Measurements from ENCODE around the gene TNNT1. TPM values are rescaled to one million over a fixed set of nuclear protein-coding genes. Genes with fewer than 3 reads are reported as not detected.

The TNNT1 gene
- polyA plus RNA-seq, 1 of the 3 experiments (the other 2 are of a cell fraction), result 39.5 TPM

DNA sequence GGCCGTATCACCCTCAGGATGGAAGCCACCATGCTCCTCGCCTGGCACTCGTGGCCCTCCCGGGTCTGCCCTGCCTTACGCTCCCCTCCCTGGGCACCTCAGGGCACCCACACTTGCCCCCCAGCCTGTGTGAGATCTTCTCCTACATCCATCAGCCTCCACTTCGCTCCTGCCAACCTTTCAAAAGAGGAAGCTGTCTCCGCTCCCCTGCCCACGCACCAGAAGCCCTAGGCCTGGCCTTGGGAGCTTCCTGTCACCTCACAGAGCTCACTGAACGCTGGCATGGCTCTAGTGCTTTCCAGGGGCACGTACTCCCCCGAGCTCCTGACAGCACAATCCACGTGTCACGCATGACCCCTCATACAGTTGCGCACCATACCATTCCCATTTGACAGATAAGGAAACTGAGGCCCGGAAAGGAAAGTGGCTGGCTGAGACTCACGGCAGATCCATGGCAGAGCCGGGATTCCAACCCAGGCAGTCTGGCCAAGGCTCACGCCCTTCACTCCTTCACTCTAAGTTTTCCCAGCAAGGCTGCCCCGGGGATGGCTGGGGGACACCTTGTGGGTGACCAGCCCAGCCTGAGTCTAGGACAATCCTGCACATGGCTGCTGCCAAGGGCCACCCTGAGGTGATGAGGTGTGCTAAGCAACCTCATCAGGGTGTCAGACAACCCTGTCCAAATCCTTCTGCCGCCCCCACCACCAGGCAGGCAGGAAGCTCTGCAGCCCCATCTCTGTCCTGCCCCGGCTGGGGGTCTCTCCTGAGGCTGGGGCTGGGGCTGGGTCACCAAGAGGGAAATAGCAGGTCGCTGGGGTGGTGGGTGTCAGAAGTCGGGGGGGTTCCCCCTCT lies 50.9 kb downstream of the TNNT1 start (continued):
- TF ChIP-seq, protein P1, sequence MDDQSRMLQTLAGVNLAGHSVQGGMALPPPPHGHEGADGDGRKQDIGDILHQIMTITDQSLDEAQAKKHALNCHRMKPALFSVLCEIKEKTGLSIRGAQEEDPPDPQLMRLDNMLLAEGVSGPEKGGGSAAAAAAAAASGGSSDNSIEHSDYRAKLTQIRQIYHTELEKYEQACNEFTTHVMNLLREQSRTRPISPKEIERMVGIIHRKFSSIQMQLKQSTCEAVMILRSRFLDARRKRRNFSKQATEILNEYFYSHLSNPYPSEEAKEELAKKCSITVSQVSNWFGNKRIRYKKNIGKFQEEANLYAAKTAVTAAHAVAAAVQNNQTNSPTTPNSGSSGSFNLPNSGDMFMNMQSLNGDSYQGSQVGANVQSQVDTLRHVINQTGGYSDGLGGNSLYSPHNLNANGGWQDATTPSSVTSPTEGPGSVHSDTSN (IDR thresholded peaks at IDR 0.05), result no peak

DNA sequence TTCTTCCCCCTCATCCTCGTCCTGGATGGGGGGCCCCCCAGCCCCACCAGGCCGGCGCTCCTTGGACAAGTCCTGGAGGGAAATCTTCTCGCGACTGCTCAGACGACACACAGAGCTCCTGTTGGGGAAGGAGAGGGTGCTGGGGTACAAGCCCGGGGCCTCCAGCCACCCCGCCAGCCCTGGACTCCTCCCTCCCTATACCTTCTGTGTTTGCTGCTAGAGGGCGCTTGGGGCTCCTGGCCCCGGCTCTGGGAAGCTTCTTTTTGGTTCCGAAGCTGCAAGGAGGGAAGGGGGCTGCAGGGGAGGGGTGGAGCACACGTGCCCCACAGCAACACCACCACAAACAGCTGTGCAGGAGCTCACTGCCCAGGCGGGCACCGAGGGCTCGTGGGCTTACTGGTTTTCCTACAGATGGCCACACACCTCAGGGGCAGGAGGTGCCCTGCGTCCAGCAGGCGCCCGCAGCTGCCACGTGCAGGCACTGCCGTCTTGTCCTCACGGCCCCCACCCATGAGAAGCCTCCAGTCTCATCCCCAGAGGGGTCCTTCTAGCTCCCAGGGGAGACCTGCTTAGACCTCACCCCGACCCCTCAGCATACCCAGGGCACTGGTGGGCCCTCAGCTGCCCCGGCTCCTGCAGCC lies 52.8 kb downstream of the TNNT1 start:
- POLR2A ChIA-PET, result no interaction called here

DNA sequence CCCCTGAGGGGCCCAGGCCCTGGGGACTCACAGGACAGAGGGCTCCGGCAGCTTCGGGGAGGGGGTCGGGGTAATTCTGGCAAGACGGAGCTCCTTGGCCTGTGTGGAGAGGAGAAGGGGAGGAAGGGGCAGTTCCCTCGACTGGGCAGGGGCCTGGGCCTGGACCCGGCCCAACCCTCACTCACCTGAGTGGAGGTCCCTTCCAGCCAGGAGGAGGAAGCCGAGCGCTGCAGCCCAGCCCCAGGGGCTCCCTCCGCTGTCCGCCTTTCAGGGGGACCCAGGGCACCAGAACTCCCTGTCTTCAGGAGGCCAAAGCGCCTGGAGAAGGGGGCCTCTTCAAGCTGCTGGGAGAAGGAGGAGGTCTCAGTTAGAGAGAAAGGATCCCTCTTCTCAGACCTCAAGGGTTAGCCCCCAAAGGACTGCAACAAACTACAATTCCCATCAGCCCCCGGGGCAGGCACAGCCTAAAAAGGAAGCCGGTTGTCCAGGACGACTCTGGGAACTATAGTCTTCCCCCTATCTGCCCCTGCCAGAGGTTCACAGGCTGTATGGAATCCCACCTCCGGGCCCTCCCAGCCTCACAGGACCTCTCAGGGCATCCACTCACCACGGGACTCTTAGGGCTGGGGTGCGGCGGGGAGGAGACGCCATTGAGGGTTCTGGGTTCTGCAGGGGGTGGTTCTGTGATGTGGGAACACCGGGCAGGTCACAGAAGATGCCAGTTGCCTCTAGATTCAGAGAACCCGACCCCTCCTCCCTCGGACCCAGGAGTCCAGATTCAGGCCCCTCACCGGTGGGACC lies 53.5 kb downstream of the TNNT1 start:
- Histone ChIP-seq H3K4me3 (ENCODE audit: low read depth in 2 of 2, low read length in 1 of 2) (no peak overlapping the region), H4K20me1 (ENCODE audit: insufficient read depth) (0 out of 2 replicates have a peak, but pooled peaks cover 4% of the 10 kb centered on the region), H2AFZ (ENCODE audit: low read depth) (no peak overlapping the region), H3F3A (replicated peaks; ENCODE audit: insufficient read depth) (no peaks in the 10 kb centered on the region), H3K27ac (ENCODE audit: low read depth in 2 of 2, low read length in 1 of 2) (no peak overlapping the region; a peak in 1 of 4 replicates), H3K9ac (no peak overlapping the region), H3K9me2 (no peaks in the 10 kb centered on the region), H3K36me3 (replicated peaks in 1 of 2; ENCODE audit: control insufficient read depth in 1 of 2, insufficient read depth in 2 of 2, low read length in 1 of 2) (peaks cover 0 to 46% of the 10 kb centered on the region in 2 experiments), H3K79me2 (ENCODE audit: insufficient read depth) (no peaks in the 10 kb centered on the region), H3K9me3 (no peaks in the 10 kb centered on the region), H3K4me1 (ENCODE audit: control insufficient read depth in 1 of 2, insufficient read depth in 2 of 2, low read depth in 1 of 2, low read length in 1 of 2) (no peaks in the 10 kb centered on the region; a peak in 1 of 4 replicates), H3K4me2 (no peak overlapping the region), H3K27me3 (ENCODE audit: insufficient read depth) (no peaks in the 10 kb centered on the region)
- WGBS (ENCODE audit: low lambda C conversion rate), result 83% methylated on average over 8 of the region's 23 CpGs
- no peak for DNase-seq
- POLR2A ChIA-PET, result no interaction called here
- TF ChIP-seq TEAD4 (IDR thresholded peaks at IDR 0.05; ENCODE audit: borderline replicate concordance, insufficient read depth), result no peak
- TF ChIP-seq, protein P2, sequence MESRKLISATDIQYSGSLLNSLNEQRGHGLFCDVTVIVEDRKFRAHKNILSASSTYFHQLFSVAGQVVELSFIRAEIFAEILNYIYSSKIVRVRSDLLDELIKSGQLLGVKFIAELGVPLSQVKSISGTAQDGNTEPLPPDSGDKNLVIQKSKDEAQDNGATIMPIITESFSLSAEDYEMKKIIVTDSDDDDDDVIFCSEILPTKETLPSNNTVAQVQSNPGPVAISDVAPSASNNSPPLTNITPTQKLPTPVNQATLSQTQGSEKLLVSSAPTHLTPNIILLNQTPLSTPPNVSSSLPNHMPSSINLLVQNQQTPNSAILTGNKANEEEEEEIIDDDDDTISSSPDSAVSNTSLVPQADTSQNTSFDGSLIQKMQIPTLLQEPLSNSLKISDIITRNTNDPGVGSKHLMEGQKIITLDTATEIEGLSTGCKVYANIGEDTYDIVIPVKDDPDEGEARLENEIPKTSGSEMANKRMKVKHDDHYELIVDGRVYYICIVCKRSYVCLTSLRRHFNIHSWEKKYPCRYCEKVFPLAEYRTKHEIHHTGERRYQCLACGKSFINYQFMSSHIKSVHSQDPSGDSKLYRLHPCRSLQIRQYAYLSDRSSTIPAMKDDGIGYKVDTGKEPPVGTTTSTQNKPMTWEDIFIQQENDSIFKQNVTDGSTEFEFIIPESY (IDR thresholded peaks at IDR 0.05; ENCODE audit: borderline replicate concordance, low read depth), result no peak
- TF ChIP-seq, protein P3, sequence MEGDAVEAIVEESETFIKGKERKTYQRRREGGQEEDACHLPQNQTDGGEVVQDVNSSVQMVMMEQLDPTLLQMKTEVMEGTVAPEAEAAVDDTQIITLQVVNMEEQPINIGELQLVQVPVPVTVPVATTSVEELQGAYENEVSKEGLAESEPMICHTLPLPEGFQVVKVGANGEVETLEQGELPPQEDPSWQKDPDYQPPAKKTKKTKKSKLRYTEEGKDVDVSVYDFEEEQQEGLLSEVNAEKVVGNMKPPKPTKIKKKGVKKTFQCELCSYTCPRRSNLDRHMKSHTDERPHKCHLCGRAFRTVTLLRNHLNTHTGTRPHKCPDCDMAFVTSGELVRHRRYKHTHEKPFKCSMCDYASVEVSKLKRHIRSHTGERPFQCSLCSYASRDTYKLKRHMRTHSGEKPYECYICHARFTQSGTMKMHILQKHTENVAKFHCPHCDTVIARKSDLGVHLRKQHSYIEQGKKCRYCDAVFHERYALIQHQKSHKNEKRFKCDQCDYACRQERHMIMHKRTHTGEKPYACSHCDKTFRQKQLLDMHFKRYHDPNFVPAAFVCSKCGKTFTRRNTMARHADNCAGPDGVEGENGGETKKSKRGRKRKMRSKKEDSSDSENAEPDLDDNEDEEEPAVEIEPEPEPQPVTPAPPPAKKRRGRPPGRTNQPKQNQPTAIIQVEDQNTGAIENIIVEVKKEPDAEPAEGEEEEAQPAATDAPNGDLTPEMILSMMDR (IDR thresholded peaks at IDR 0.05), result no peak
- CTCF ChIA-PET, result interaction anchor here (1.1 to 1.6 kb wide), 2 partner anchors 37 to 46 kb away, joined by 4 to 5 read pairs; no protein-coding TSS in a partner anchor

More for the DNA sequence above, 52.8 kb downstream of the TNNT1 start:
- Histone ChIP-seq H3F3A (replicated peaks; ENCODE audit: insufficient read depth) (no peaks in the 10 kb centered on the region), H3K79me2 (ENCODE audit: insufficient read depth) (no peaks in the 10 kb centered on the region), H4K20me1 (ENCODE audit: insufficient read depth) (0 out of 2 replicates have a peak, but pooled peaks cover 4% of the 10 kb centered on the region), H3K36me3 (replicated peaks in 1 of 2; ENCODE audit: control insufficient read depth in 1 of 2, insufficient read depth in 2 of 2, low read length in 1 of 2) (peaks cover 0 to 40% of the 10 kb centered on the region in 2 experiments), H3K9me3 (no peaks in the 10 kb centered on the region), H3K27ac (ENCODE audit: low read depth in 2 of 2, low read length in 1 of 2) (no peak overlapping the region), H3K4me2 (no peak overlapping the region), H3K9ac (no peak overlapping the region), H3K4me1 (ENCODE audit: control insufficient read depth in 1 of 2, insufficient read depth in 2 of 2, low read depth in 1 of 2, low read length in 1 of 2) (no peaks in the 10 kb centered on the region; a peak in 1 of 4 replicates), H3K4me3 (ENCODE audit: low read depth in 2 of 2, low read length in 1 of 2) (no peak overlapping the region), H3K9me2 (no peaks in the 10 kb centered on the region), H3K27me3 (ENCODE audit: insufficient read depth) (no peaks in the 10 kb centered on the region), H2AFZ (ENCODE audit: low read depth) (no peak overlapping the region)
- DNase-seq, result no peak
- CTCF ChIA-PET, result interaction anchor here (1.1 to 1.6 kb wide), 2 partner anchors 36 to 45 kb away, joined by 4 to 5 read pairs; no protein-coding TSS in a partner anchor
- TF ChIP-seq RFX5 (IDR thresholded peaks at IDR 0.05; ENCODE audit: low read length), result no peak
- TF ChIP-seq JUND (IDR thresholded peaks at IDR 0.05), result no peak
- TF ChIP-seq EZH2phosphoT487 (IDR thresholded peaks at IDR 0.05; ENCODE audit: borderline replicate concordance, low read depth), result no peak
- TF ChIP-seq, protein P4, sequence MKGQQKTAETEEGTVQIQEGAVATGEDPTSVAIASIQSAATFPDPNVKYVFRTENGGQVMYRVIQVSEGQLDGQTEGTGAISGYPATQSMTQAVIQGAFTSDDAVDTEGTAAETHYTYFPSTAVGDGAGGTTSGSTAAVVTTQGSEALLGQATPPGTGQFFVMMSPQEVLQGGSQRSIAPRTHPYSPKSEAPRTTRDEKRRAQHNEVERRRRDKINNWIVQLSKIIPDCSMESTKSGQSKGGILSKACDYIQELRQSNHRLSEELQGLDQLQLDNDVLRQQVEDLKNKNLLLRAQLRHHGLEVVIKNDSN (IDR thresholded peaks at IDR 0.05; ENCODE audit: borderline replicate concordance, low read depth), result no peak
- TF ChIP-seq EP300 (IDR thresholded peaks at IDR 0.05; ENCODE audit: borderline replicate concordance in 1 of 2, low read depth in 1 of 2, low read length in 1 of 2), result no peak
- no peak for TF ChIP-seq NFIC (IDR thresholded peaks at IDR 0.05; ENCODE audit: borderline replicate concordance)
- no peak for TF ChIP-seq MEF2A (IDR thresholded peaks at IDR 0.05; ENCODE audit: borderline replicate concordance, low read depth)
- TF ChIP-seq RXRA (IDR thresholded peaks at IDR 0.05; ENCODE audit: borderline replicate concordance, low read depth), result no peak
- TF ChIP-seq MXI1 (IDR thresholded peaks at IDR 0.05; ENCODE audit: low read depth, low read length), result no peak
- 93% methylated on average over 10 of the region's 23 CpGs for WGBS (ENCODE audit: low lambda C conversion rate)
